VCaP (cell line): Measurements from ENCODE around the gene DAPK1.
"Not testable (repeated sequence)": the region's sequence is repeated elsewhere in the genome, so short reads cannot be mapped to it uniquely, and the experiment has no call there.

Source experiments
- H3K27ac ChIP-seq: fragments of 450-650 bp; 2 replicates; pipeline ENCODE4 v1.5.1; 2017
- TF ChIP-seq, protein P1 (sequence below): fragments of 450-650 bp; conservative IDR thresholded peaks from 2 replicates; pipeline ENCODE4 v1.5.1; 2017; ENCODE audit warnings: mild to moderate bottlenecking, moderate library complexity

The DAPK1 gene

GRCh38 chr9:87547671-87548081 lies 50.0 kb downstream of the DAPK1 start:
- TF ChIP-seq, protein P1, sequence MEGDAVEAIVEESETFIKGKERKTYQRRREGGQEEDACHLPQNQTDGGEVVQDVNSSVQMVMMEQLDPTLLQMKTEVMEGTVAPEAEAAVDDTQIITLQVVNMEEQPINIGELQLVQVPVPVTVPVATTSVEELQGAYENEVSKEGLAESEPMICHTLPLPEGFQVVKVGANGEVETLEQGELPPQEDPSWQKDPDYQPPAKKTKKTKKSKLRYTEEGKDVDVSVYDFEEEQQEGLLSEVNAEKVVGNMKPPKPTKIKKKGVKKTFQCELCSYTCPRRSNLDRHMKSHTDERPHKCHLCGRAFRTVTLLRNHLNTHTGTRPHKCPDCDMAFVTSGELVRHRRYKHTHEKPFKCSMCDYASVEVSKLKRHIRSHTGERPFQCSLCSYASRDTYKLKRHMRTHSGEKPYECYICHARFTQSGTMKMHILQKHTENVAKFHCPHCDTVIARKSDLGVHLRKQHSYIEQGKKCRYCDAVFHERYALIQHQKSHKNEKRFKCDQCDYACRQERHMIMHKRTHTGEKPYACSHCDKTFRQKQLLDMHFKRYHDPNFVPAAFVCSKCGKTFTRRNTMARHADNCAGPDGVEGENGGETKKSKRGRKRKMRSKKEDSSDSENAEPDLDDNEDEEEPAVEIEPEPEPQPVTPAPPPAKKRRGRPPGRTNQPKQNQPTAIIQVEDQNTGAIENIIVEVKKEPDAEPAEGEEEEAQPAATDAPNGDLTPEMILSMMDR: no peak
- H3K27ac ChIP-seq: no peak overlapping the region

GRCh38 chr9:87548159-87548558 lies 50.5 kb downstream of the DAPK1 start:
- TF ChIP-seq, protein P1: no peak

GRCh38 chr9:87549088-87549487 lies 51.4 kb downstream of the DAPK1 start:
- H3K27ac ChIP-seq: not testable (repeated sequence)

More at GRCh38 chr9:87548159-87548558, 50.5 kb downstream of the DAPK1 start:
- H3K27ac ChIP-seq: no peak overlapping the region

GRCh38 chr9:87549791-87550190 lies 52.1 kb downstream of the DAPK1 start:
- TF ChIP-seq, protein P1: no peak
- H3K27ac ChIP-seq: no peak overlapping the region

DNA sequence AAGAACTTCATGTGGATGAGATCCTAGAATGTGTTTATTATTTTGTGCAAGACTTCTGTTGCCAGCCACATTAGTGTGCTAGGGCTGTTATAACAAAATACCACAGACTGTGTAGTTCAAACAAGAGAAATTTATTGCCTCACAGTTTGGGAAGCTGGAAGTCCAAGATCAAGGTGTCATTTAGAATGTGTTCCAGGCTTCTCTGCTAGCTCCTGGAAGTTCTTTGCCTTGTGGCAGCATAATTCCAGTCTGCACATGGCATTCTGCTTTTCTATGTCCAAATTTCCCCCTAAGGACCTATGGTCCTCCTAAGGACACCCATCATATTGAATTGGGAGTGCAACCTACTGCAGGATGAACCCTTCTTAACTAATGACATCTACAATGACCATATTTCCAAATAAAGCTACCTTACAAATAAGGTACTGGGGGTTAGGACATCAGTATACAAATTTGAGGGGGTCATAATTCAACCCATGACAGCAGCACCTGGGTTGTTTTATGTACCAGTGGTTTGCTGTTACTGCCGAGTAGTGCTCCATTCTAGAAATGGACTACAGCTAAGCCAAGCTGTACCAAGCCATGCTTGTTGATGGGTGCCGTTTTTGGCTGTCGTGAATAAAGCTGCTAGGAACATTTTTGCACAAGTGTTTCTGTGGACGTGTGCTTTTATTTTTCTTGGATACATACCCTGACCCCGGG lies 52.7 kb downstream of the DAPK1 start:
- no peak overlapping the region for H3K27ac ChIP-seq
- TF ChIP-seq, protein P1: no peak

DNA sequence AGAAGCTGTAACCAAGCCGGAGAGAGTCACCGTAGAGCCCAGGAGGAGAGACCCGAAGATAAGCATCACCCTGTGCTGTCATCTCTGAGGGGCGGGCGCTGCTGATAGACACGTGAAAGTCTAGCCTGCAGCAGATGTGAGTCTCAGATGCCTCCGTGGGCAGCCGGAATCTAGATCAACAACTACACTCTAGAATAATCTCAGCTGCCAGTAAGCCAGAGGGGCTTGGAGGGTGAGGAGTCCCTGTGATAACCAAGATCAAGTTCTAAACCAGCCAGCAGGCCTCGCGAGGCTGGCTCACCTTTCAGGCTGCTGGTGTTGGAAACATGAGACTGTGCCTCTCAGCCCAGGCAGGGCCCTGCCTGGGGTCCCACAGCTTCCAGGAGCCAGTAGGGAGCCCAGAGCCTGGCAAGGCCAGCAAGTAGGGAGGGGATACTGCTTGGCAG lies 54.1 kb downstream of the DAPK1 start:
- TF ChIP-seq, protein P1: no peak
- no peak overlapping the region for H3K27ac ChIP-seq

DNA sequence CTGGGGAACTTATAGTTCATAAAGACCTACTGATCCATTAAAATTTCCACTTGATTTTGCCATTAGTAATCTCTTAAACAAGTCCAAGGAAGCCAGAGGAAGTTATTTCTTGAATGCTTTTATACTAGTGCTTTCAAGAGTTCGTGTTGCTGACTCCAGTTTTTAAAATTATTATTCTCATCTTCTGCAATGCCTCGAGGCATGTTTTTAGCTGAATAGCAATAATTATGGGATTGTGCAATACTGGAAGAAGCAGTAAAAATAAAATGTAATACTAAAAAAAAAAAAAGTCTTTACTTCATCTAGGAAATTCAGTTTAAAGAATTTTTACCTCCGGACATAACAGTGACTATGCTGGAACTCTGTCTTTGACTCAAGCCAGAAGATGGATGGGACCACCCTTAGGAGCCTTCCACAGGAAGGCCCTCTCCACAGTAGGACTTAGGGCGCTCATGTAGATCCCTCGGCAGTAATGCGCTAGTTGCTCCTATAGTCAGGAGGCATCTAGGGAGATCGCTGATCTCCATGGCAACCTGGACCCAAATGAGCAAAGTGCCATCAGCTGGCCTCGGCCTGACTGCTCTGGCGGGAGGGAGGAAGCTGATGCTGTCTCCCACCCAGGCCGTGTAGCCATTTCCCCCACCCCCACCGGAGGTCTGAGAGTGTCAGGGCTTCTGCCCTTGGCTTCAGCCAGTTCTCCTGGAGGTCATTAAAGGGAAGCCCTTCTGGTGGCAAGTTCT lies 56.7 kb downstream of the DAPK1 start:
- H3K27ac ChIP-seq: no peak overlapping the region
- TF ChIP-seq, protein P1: no peak

- no peak overlapping the region for H3K27ac ChIP-seq
- TF ChIP-seq, protein P1: no peak
Observed at GRCh38 chr9:87554976-87555375, 57.3 kb downstream of the DAPK1 start.
